HCT116 (cell line): ENCODE measurements around the gene ARPC1B. TPM values are rescaled to one million over a fixed set of nuclear protein-coding genes. Genes with fewer than 3 reads are reported as not detected.
"Not testable (repeated sequence)": the region's sequence is repeated elsewhere in the genome, so short reads cannot be mapped to it uniquely, and the experiment has no call there.

ENCODE experiments used
- ATAC-seq: fragments of 200-7000 bp; cut with Tn5 transposase; 2 replicates; pipeline ENCODE4 v1.9.1; 2020; ENCODE audit warnings: mild to moderate bottlenecking, moderate library complexity
- BruUV-seq: library from RNA; stranded (reverse); fragments of 400-500 nt; replicated peaks from 2 replicates; lab custom pipeline; 2021; lab: Mats Ljungman, UMichigan
- CTCF ChIA-PET: fragments of 300-600 bp; sonication (Branson Sonifier 250); formaldehyde crosslinking; loops from one replicate; lab custom pipeline; 2021; ENCODE audit warnings: antibody characterized with exemption; lab: Charles Lee
- POLR2A ChIA-PET: fragments of 300-600, 350-600 bp; sonication (Branson Sonifier 250); formaldehyde crosslinking; loops from one replicate; lab custom pipeline; 2021; ENCODE audit warnings: antibody characterized with exemption; lab: Charles Lee
- RAD21 ChIA-PET, 2 experiments: fragments of 300-600 bp; sonication (Branson Sonifier 250); formaldehyde crosslinking; loops; one replicate each; lab custom pipeline; 2023; ENCODE audit warnings: low total read pairs in 2 of 2; ENCODE audit not compliant: uncharacterized antibody in 2 of 2, unreplicated experiment in 2 of 2, low non-redundant PET in 1 of 2; lab: Charles Lee
- DNase-seq: peaks from one replicate; pipeline ENCODE4 v3.0.0-alpha.2; 2010; ENCODE audit warnings: low read depth, low spot score
- H2AFZ ChIP-seq: fragments of 200-600 bp; shearing (Covaris generic), sonication (generic); 2 replicates; pipeline ENCODE4 v1.6.1; 2017; ENCODE audit warnings: low read depth, mixed run types, mixed read lengths, antibody characterized with exemption, low read length; ENCODE audit not compliant: poor library complexity, severe bottlenecking
- H3K27ac ChIP-seq: 2 replicates; pipeline ENCODE4 v1.5.1; 2012; ENCODE audit warnings: low read depth, low read length
- H3K27me3 ChIP-seq: fragments of 200-600 bp; sonication (generic); 2 replicates; pipeline ENCODE4 v1.6.1; 2016; ENCODE audit warnings: mixed run types, low read length, mixed read lengths; ENCODE audit not compliant: insufficient read depth
- H3K36me3 ChIP-seq, 2 experiments: fragments of 200-500 bp in 1 of 2; fragments of 200-600 bp in 1 of 2; sonication (Bioruptor generic) in 1 of 2; sonication (generic) in 1 of 2; 2 replicates each; pipeline versions ENCODE4 v1.5.1 to v1.6.1; 2014 to 2016; ENCODE audit warnings: low read length in 2 of 2, inconsistent platforms in 1 of 2, mixed read lengths in 1 of 2, mixed run types in 1 of 2; ENCODE audit not compliant: insufficient read depth in 2 of 2, control insufficient read depth in 1 of 2
- H3K4me1 ChIP-seq, 2 experiments: fragments of 200-600 bp in 1 of 2; sonication (generic) in 1 of 2; 2 replicates each; pipeline versions ENCODE4 v1.5.1 to v1.6.1; 2012 to 2017; ENCODE audit warnings: low read length in 2 of 2, inconsistent platforms in 1 of 2, mild to moderate bottlenecking in 1 of 2, mixed read lengths in 1 of 2, mixed run types in 1 of 2, moderate library complexity in 1 of 2; ENCODE audit not compliant: insufficient read depth in 2 of 2, control insufficient read depth in 1 of 2
- H3K4me2 ChIP-seq: fragments of 200-600 bp; sonication (generic); 2 replicates; pipeline ENCODE4 v1.6.1; 2017; ENCODE audit warnings: mixed run types, low read length, mixed read lengths
- H3K4me3 ChIP-seq, 2 experiments: fragments of 200-600 bp in 1 of 2; sonication (generic) in 1 of 2; replicated peaks in 1 of 2; 2 replicates each; pipeline ENCODE4 v1.5.1; 2011 to 2016; ENCODE audit warnings: low read length in 2 of 2, control low read depth in 1 of 2, low read depth in 1 of 2, mild to moderate bottlenecking in 1 of 2, mixed read lengths in 1 of 2, mixed run types in 1 of 2
- H3K79me2 ChIP-seq: fragments of 200-600 bp; sonication (generic); 2 replicates; pipeline ENCODE4 v1.6.1; 2017; ENCODE audit warnings: mild to moderate bottlenecking, mixed run types, low read length, moderate library complexity, mixed read lengths; ENCODE audit not compliant: insufficient read depth
- H3K9ac ChIP-seq: fragments of 200-600 bp; sonication (generic); 2 replicates; pipeline ENCODE4 v1.6.1; 2016; ENCODE audit warnings: low read length, mixed read lengths
- H3K9me2 ChIP-seq: fragments of 200-600 bp; sonication (generic), shearing (Covaris generic); 2 replicates; pipeline ENCODE4 v1.6.1; 2017; ENCODE audit warnings: mixed run types, mild to moderate bottlenecking, moderate library complexity; ENCODE audit not compliant: insufficient read depth
- H3K9me3 ChIP-seq, 2 experiments: fragments of 200-500 bp in 1 of 2; fragments of 200-600 bp in 1 of 2; sonication (Bioruptor generic) in 1 of 2; sonication (generic) in 1 of 2; 2 replicates each; pipeline ENCODE4 v1.6.1; 2014 to 2017; ENCODE audit warnings: low read length in 2 of 2, mixed read lengths in 2 of 2, inconsistent platforms in 1 of 2, low read depth in 1 of 2, mild to moderate bottlenecking in 1 of 2, mixed run types in 1 of 2, moderate library complexity in 1 of 2; ENCODE audit not compliant: control insufficient read depth in 1 of 2, insufficient read depth in 1 of 2
- H4K20me1 ChIP-seq: fragments of 200-600 bp; sonication (generic), shearing (Covaris generic); 2 replicates; pipeline ENCODE4 v1.6.1; 2017; ENCODE audit warnings: mixed run types, mild to moderate bottlenecking, moderate library complexity; ENCODE audit not compliant: insufficient read depth
- JUND ChIP-seq: IDR thresholded peaks from 2 replicates; pipeline ENCODE4 v1.6.1; 2012
- MAX ChIP-seq: IDR thresholded peaks from 2 replicates; pipeline ENCODE4 v1.6.1; 2012
- POLR2AphosphoS5 ChIP-seq: IDR thresholded peaks from 2 replicates; pipeline ENCODE4 v1.6.1; 2011; ENCODE audit warnings: mild to moderate bottlenecking, low read depth, low read length, moderate library complexity
- RAD21 ChIP-seq: IDR thresholded peaks from 2 replicates; pipeline ENCODE4 v1.6.1; 2012; ENCODE audit warnings: low read depth, mild to moderate bottlenecking
- SP1 ChIP-seq: IDR thresholded peaks from 2 replicates; pipeline ENCODE4 v1.6.1; 2012; ENCODE audit warnings: low read depth
- ZFX ChIP-seq: fragments of 450-650 bp; IDR thresholded peaks from 2 replicates; pipeline ENCODE4 v1.6.1; 2017
- ZNF274 ChIP-seq: fragments of 200-500 bp; sonication (Bioruptor generic); IDR thresholded peaks from 2 replicates; pipeline ENCODE4 v1.6.1; 2014; ENCODE audit warnings: mild to moderate bottlenecking, low read depth, low read length, inconsistent platforms
- intact Hi-C: fragments of 100-400 bp; cut with micrococcal nuclease; formaldehyde crosslinking; loops from 2 replicates; pipeline ENCODE4 v1.10.0; 2022
- total RNA-seq: library from RNA; stranded (reverse); gene quantifications from one replicate; pipeline ENCODE4 v1.2.1, GENCODE V29; 2021; ENCODE audit not compliant: unreplicated experiment

The ARPC1B gene
- total RNA-seq, 1 experiment from 2014 or later: 192 TPM

GRCh38 chr7:99355098-99355497 is 19.4 kb upstream of the ARPC1B start:
- Histone ChIP-seq H3K9ac (no peak overlapping the region), H3K36me3 (peaks cover 30 to 33% of the 10 kb centered on the region in 2 experiments; a peak in 3 of 4 replicates), H2AFZ (no peak overlapping the region), H3K27ac (no peak overlapping the region), H3K4me3 (no peak overlapping the region), H3K9me2 (no peaks in the 10 kb centered on the region), H3K4me2 (no peak overlapping the region), H4K20me1 (no peaks in the 10 kb centered on the region), H3K9me3 (no peaks in the 10 kb centered on the region)
- no TSS peak for BruUV-seq
- ATAC-seq: no peak
- intact Hi-C loops: no loop called here
- ChIA-PET RAD21 (no interaction called here), CTCF (no interaction called here)
- no peak for TF ChIP-seq ZNF274
- no peak for TF ChIP-seq POLR2AphosphoS5
- TF ChIP-seq, all 23 proteins: peak for 0
- Histone ChIP-seq H3K4me1 (no peaks in the 10 kb centered on the region), H3K79me2 (no peaks in the 10 kb centered on the region), H3K27me3 (no peaks in the 10 kb centered on the region)
- POLR2A ChIA-PET: no interaction called here
- no peak for DNase-seq

GRCh38 chr7:99357701-99358490 is 16.6 kb upstream of the ARPC1B start:
- POLR2A ChIA-PET: no interaction called here
- Histone ChIP-seq H3K9me3 (no peaks in the 10 kb centered on the region), H3K4me1 (no peaks in the 10 kb centered on the region), H3K9ac (no peak overlapping the region), H4K20me1 (no peaks in the 10 kb centered on the region), H3K79me2 (no peaks in the 10 kb centered on the region), H3K9me2 (no peaks in the 10 kb centered on the region), H3K27ac (no peak overlapping the region), H3K4me2 (no peak overlapping the region), H3K4me3 (no peak overlapping the region), H3K36me3 (peaks cover 23 to 27% of the 10 kb centered on the region in 2 experiments; a peak in 3 of 4 replicates), H2AFZ (no peak overlapping the region), H3K27me3 (no peaks in the 10 kb centered on the region)
- CTCF ChIA-PET: no interaction called here
- TF ChIP-seq MAX (no peak), JUND (no peak), SP1 (no peak), RAD21 (no peak), ZFX (no peak)
- no TSS peak for BruUV-seq
- intact Hi-C loops: no loop called here
- RAD21 ChIA-PET: no interaction called here
- DNase-seq (no peak), ATAC-seq (no peak)

GRCh38 chr7:99358521-99358920 is 16.0 kb upstream of the ARPC1B start:
- intact Hi-C loops: not testable (repeated sequence)

More at GRCh38 chr7:99358521-99358920, 16.0 kb upstream of the ARPC1B start:
- H3K79me2 ChIP-seq, H3K27ac ChIP-seq, H2AFZ ChIP-seq, ATAC-seq, RAD21 ChIA-PET, H3K9ac ChIP-seq, POLR2A ChIA-PET, H3K4me3 ChIP-seq, DNase-seq, H4K20me1 ChIP-seq, CTCF ChIA-PET, H3K4me2 ChIP-seq, H3K27me3 ChIP-seq, H3K4me1 ChIP-seq, H3K9me3 ChIP-seq, H3K9me2 ChIP-seq, BruUV-seq: not testable (repeated sequence)
- peaks cover 24 to 31% of the 10 kb centered on the region in 2 experiments; a peak in 3 of 4 replicates for H3K36me3 ChIP-seq
